ENCODE measurements around the gene DAPK1.

GRCh38 chr9:87504938-87505337, 7.3 kb downstream of the DAPK1 start:
- TF ChIP-seq EZH2 (IDR thresholded peaks at IDR 0.05; ENCODE audit: borderline replicate concordance, low read depth, low read length, severe bottlenecking) (no peak), JUN (IDR thresholded peaks at IDR 0.05; ENCODE audit: borderline replicate concordance, insufficient read depth, insufficient read length, low read depth) (no peak), POLR2A (IDR thresholded peaks at IDR 0.05; ENCODE audit: low read depth, low read length) (no peak), CTCF (IDR thresholded peaks at IDR 0.05; ENCODE audit: extremely low read depth in 1 of 2, insufficient read depth in 1 of 2, low read depth in 1 of 2, low read length in 2 of 2) (no peak), MAX (IDR thresholded peaks at IDR 0.05; ENCODE audit: insufficient read depth, insufficient read length) (no peak), POLR2AphosphoS5 (IDR thresholded peaks at IDR 0.05; ENCODE audit: insufficient read depth, low read depth, low read length) (no peak), FOS (IDR thresholded peaks at IDR 0.05; ENCODE audit: borderline replicate concordance, insufficient read depth, low read length) (no peak), MYC (IDR thresholded peaks at IDR 0.05; ENCODE audit: low read depth, low read length) (no peak), GATA2 (IDR thresholded peaks at IDR 0.05; ENCODE audit: insufficient read depth, insufficient read length, low read depth, low read length) (no peak)
